PC-3 (cell line): ENCODE results near the gene COL1A2.

Experiments
- EZH2 ChIP-seq: fragments of 300-600 bp; sonication (generic); IDR thresholded peaks from one replicate; pipeline ENCODE4 v1.6.1; 2017; ENCODE audit warnings: antibody characterized with exemption, mild to moderate bottlenecking, low read length; ENCODE audit not compliant: unreplicated experiment
- TF ChIP-seq, protein P1 (sequence below): fragments of 300-600 bp; sonication (generic); conservative IDR thresholded peaks from 2 replicates; pipeline ENCODE4 v1.5.1; 2017; ENCODE audit warnings: antibody characterized with exemption, low read depth, mild to moderate bottlenecking, low read length

DNA sequence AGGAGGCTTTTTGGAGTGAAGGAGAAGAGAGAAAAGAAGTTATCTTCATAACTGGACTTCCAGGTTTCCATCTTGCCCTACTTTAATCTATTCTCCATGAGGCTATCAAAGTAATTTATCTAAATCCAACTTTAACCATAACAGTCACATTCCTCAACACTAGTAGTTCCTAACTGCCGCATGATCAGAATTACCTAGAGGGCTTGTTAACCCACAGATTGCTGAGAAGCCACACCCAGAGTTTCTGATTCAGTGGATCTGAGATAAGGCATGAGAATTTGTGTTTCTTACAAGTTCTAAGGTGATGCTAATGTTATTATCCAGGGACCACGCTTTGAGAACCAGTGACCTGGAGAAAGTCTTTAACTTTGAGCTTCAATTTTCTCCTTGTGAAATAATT, 8.3 kb upstream of the COL1A2 start:
- TF ChIP-seq, protein P1, sequence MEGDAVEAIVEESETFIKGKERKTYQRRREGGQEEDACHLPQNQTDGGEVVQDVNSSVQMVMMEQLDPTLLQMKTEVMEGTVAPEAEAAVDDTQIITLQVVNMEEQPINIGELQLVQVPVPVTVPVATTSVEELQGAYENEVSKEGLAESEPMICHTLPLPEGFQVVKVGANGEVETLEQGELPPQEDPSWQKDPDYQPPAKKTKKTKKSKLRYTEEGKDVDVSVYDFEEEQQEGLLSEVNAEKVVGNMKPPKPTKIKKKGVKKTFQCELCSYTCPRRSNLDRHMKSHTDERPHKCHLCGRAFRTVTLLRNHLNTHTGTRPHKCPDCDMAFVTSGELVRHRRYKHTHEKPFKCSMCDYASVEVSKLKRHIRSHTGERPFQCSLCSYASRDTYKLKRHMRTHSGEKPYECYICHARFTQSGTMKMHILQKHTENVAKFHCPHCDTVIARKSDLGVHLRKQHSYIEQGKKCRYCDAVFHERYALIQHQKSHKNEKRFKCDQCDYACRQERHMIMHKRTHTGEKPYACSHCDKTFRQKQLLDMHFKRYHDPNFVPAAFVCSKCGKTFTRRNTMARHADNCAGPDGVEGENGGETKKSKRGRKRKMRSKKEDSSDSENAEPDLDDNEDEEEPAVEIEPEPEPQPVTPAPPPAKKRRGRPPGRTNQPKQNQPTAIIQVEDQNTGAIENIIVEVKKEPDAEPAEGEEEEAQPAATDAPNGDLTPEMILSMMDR = no peak
- TF ChIP-seq EZH2 = no peak
